HepG2 (cell line): ENCODE results near the gene ADGRL3. TPM values are rescaled to one million over a fixed set of nuclear protein-coding genes. Genes with fewer than 3 reads are reported as not detected.

ENCODE experiments used
- ATAC-seq: fragments of 200-7000 bp; cut with Tn5 transposase; 3 replicates; pipeline ENCODE4 v1.9.1; 2020; ENCODE audit warnings: mild to moderate bottlenecking, moderate library complexity
- BruUV-seq: library from RNA; stranded (reverse); fragments of 400-500 nt; replicated peaks from 2 replicates; lab custom pipeline; 2021; lab: Mats Ljungman, UMichigan
- CTCF ChIA-PET: fragments of 300-600 bp; formaldehyde crosslinking; extraction: SDS; loops from one replicate; lab custom pipeline; 2021; ENCODE audit warnings: low total read pairs, inconsistent platforms, low intra/inter-chr PET ratio; lab: Yijun Ruan, JAX
- POLR2A ChIA-PET: fragments of 350-600 bp; sonication (Branson Sonifier 250); formaldehyde crosslinking; loops from one replicate; lab custom pipeline; 2020; ENCODE audit warnings: antibody characterized with exemption, inconsistent platforms; lab: Yijun Ruan, JAX
- DNase-seq: peaks from one replicate; pipeline ENCODE4 v3.0.0-alpha.2; 2015; ENCODE audit warnings: low spot score
- FAIRE-seq: peaks from 3 replicates; lab custom pipeline; 2011; peaks lifted over from hg19 to GRCh38; lab: Jason Lieb, UNC
- H2AFZ ChIP-seq: one replicate; pipeline ENCODE4 v1.6.1; 2011; ENCODE audit warnings: low read length, inconsistent platforms
- H3K27ac ChIP-seq: fragments of 300-600 bp; 3 replicates; pipeline ENCODE4 v1.8.0; 2011; ENCODE audit warnings: mixed run types, mild to moderate bottlenecking, mixed read lengths, low read length, inconsistent platforms; ENCODE audit not compliant: insufficient read depth; ENCODE audit errors: extremely low read length
- H3K27me3 ChIP-seq, 2 experiments: fragments of 200-600 bp in 1 of 2; 2 replicates in 1 of 2; 3 replicates in 1 of 2; pipeline versions ENCODE4 v1.6.0 to v1.8.0; 2011; ENCODE audit warnings: low read length in 2 of 2, mild to moderate bottlenecking in 2 of 2, moderate library complexity in 2 of 2, inconsistent platforms in 1 of 2; ENCODE audit not compliant: insufficient read depth in 2 of 2, control insufficient read depth in 1 of 2
- H3K36me3 ChIP-seq, 2 experiments: fragments of 200-600 bp in 1 of 2; replicated peaks in 1 of 2; 2 replicates in 1 of 2; 3 replicates in 1 of 2; pipeline versions ENCODE4 v1.5.1 to v1.8.0; 2011; ENCODE audit warnings: low read length in 2 of 2, inconsistent platforms in 1 of 2; ENCODE audit not compliant: insufficient read depth in 2 of 2, control insufficient read depth in 1 of 2
- H3K4me1 ChIP-seq: 2 replicates; pipeline ENCODE4 v1.5.1; 2012; ENCODE audit warnings: low read length, inconsistent platforms; ENCODE audit not compliant: insufficient read depth
- H3K4me2 ChIP-seq: 2 replicates; pipeline ENCODE4 v1.6.0; 2011; ENCODE audit warnings: low read depth, low read length, inconsistent platforms
- H3K4me3 ChIP-seq, 3 experiments: fragments of 200-600 bp in 1 of 3; sonication (generic), shearing (Covaris generic) in 1 of 3; replicated peaks in 1 of 3; 2 replicates each; pipeline ENCODE4 v1.5.1; 2011 to 2016; ENCODE audit warnings: low read length in 3 of 3, inconsistent platforms in 2 of 3, low read depth in 2 of 3, mild to moderate bottlenecking in 2 of 3, control low read depth in 1 of 3, mixed read lengths in 1 of 3; ENCODE audit not compliant: insufficient read depth in 1 of 3
- H3K79me2 ChIP-seq: one replicate; pipeline ENCODE4 v1.6.1; 2011; ENCODE audit warnings: low read length, inconsistent platforms; ENCODE audit not compliant: insufficient read depth
- H3K9ac ChIP-seq: 2 replicates; pipeline ENCODE4 v1.6.0; 2011; ENCODE audit warnings: mild to moderate bottlenecking, low read depth, low read length, inconsistent platforms; ENCODE audit not compliant: insufficient read depth
- H3K9me3 ChIP-seq: 2 replicates; pipeline ENCODE4 v1.5.1; 2012; ENCODE audit warnings: mild to moderate bottlenecking, low read length
- H4K20me1 ChIP-seq: 2 replicates; pipeline ENCODE4 v1.6.0; 2011; ENCODE audit warnings: inconsistent platforms, mild to moderate bottlenecking, low read length, moderate library complexity; ENCODE audit not compliant: insufficient read depth
- DDIT3 ChIP-seq: sonication (generic); formaldehyde crosslinking; IDR thresholded peaks from 2 replicates; pipeline ENCODE4 v1.4.0; 2020; ENCODE audit warnings: mild to moderate bottlenecking, missing genetic modification reagents
- FOSL1 ChIP-seq: sonication (generic); formaldehyde crosslinking; IDR thresholded peaks from 2 replicates; pipeline ENCODE4 v1.9.0; 2021; ENCODE audit warnings: missing genetic modification reagents, borderline replicate concordance
- GATAD1 ChIP-seq: IDR thresholded peaks from 2 replicates; pipeline ENCODE4 v1.6.1; 2016; ENCODE audit warnings: missing genetic modification reagents, missing compliant biosample characterization
- MAX ChIP-seq: IDR thresholded peaks from 2 replicates; pipeline ENCODE4 v1.6.1; 2012; ENCODE audit warnings: inconsistent platforms
- MBD4 ChIP-seq: IDR thresholded peaks from 2 replicates; pipeline ENCODE4 v1.6.1; 2012; ENCODE audit warnings: low read length, inconsistent platforms, borderline replicate concordance
- MIER3 ChIP-seq: IDR thresholded peaks from 2 replicates; pipeline ENCODE4 v1.6.1; 2016; ENCODE audit warnings: missing compliant biosample characterization, borderline replicate concordance
- NFYC ChIP-seq: IDR thresholded peaks from 2 replicates; pipeline ENCODE4 v1.6.1; 2016; ENCODE audit warnings: missing genetic modification reagents, missing compliant biosample characterization
- SMYD3 ChIP-seq: sonication (generic); formaldehyde crosslinking; IDR thresholded peaks from 2 replicates; pipeline ENCODE4 v1.8.1; 2023; ENCODE audit warnings: mild to moderate bottlenecking, missing genetic modification reagents
- SP5 ChIP-seq: IDR thresholded peaks from 2 replicates; pipeline ENCODE4 v1.6.1; 2016; ENCODE audit warnings: low read depth, borderline replicate concordance
- SRF ChIP-seq: IDR thresholded peaks from 2 replicates; pipeline ENCODE4 v1.6.1; 2011; ENCODE audit warnings: mild to moderate bottlenecking, low read depth, low read length, moderate library complexity
- SUZ12 ChIP-seq: fragments of 150-350 bp; IDR thresholded peaks from 2 replicates; pipeline ENCODE4 v1.6.1; 2014; ENCODE audit warnings: low read depth, low read length
- XRCC5 ChIP-seq: fragments of 200-400 bp; formaldehyde crosslinking; optimal IDR thresholded peaks from 2 replicates; pipeline ENCODE3; 2017; ENCODE audit warnings: mild to moderate bottlenecking, low read length
- ZNF281 ChIP-seq: sonication (generic); formaldehyde crosslinking; IDR thresholded peaks from 2 replicates; pipeline ENCODE4 v1.4.0; 2020; ENCODE audit warnings: missing genetic modification reagents, borderline replicate concordance
- ZNF629 ChIP-seq: sonication (generic); formaldehyde crosslinking; conservative IDR thresholded peaks from 2 replicates; pipeline ENCODE4 v1.5.0; 2020; ENCODE audit warnings: missing genetic modification reagents
- ZNF710 ChIP-seq: sonication (generic); formaldehyde crosslinking; IDR thresholded peaks from 2 replicates; pipeline ENCODE4 v1.5.0; 2020; ENCODE audit warnings: mild to moderate bottlenecking, missing genetic modification reagents, borderline replicate concordance
- ZNF879 ChIP-seq: sonication (generic); formaldehyde crosslinking; IDR thresholded peaks from 2 replicates; pipeline ENCODE4 v1.8.1; 2023; ENCODE audit warnings: missing genetic modification reagents
- WGBS: methylation state at CpG from one replicate; pipeline ENCODE4 v1.1.6; 2017; ENCODE audit warnings: low lambda C conversion rate; 5-methylcytosine and 5-hydroxymethylcytosine counted together
- in situ Hi-C: cut with HindIII; loops from 2 replicates; pipeline ENCODE4 v1.10.0; 2017; ENCODE audit warnings: low pct_unique_long_range_greater_than_20kb; ENCODE audit not compliant: extremely low pct_ligation_motif_present
- intact Hi-C: fragments of 100-400 bp; cut with micrococcal nuclease; formaldehyde crosslinking; loops from one replicate; pipeline ENCODE4 v1.10.0; 2022; ENCODE audit not compliant: unreplicated experiment
- polyA plus RNA-seq, 8 experiments: library from polyadenylated mRNA; depleted of rRNA in 3 of 8; stranded (reverse) in 7 of 8; unstranded in 1 of 8; fragments of >200 nt; fragmentation: Illumina TruSeq in 4 of 8; extraction: Trizol in 4 of 8; gene quantifications; 2 replicates each; pipeline versions ENCODE4 v1.2.1 to v1.2.3, GENCODE V29; 2011 to 2016; ENCODE audit warnings: low read depth in 4 of 8, missing spikeins in 1 of 8, mixed read lengths in 1 of 8; ENCODE audit not compliant: insufficient read depth in 1 of 8
- total RNA-seq, 5 experiments: library from RNA; depleted of rRNA; stranded (reverse); fragments of >200 nt; fragmentation: Illumina TruSeq; extraction: Trizol; gene quantifications; 2 replicates each; pipeline ENCODE4 v1.2.3, GENCODE V29; 2016; ENCODE audit warnings: low read depth in 1 of 5

Gene ADGRL3
- total and polyA plus RNA-seq, 2 of the 13 experiments (the other 11 are each of a cell fraction or from before 2014, with no cell fraction given), result 0.04 to 0.05 TPM

GRCh38 chr4:61924131-61924530 is 724.0 kb downstream of the ADGRL3 start:
- CTCF ChIA-PET, result no interaction called here
- H3K9me3 ChIP-seq, result no peaks in the 10 kb centered on the region
- no TSS peak for BruUV-seq
- ATAC-seq, result no peak
- H3K4me3 ChIP-seq, result no peak overlapping the region
- no peak overlapping the region for H3K9ac ChIP-seq
- H2AFZ ChIP-seq, result no peak overlapping the region
- no peak overlapping the region for H3K4me2 ChIP-seq
- intact Hi-C loops, result no loop called here
- H3K79me2 ChIP-seq, result no peaks in the 10 kb centered on the region
- no peaks in the 10 kb centered on the region for H4K20me1 ChIP-seq
- 0 out of 5 replicates have a peak, but pooled peaks cover 0 to 3% of the 10 kb centered on the region in 2 experiments for H3K27me3 ChIP-seq
- no peak overlapping the region for H3K27ac ChIP-seq
- 4% methylated on average over 1 of the region's 1 CpG for WGBS
- H3K36me3 ChIP-seq, result no peaks in the 10 kb centered on the region
- TF ChIP-seq SUZ12 (no peak), ZNF879 (CRISPR knock-in tag) (no peak), MIER3 (CRISPR knock-in tag) (no peak), DDIT3 (no peak), FOSL1 (CRISPR knock-in tag) (no peak), ZNF710 (no peak), MAX (no peak), SRF (no peak), SP5 (CRISPR knock-in tag) (no peak), ZNF281 (no peak), NFYC (CRISPR knock-in tag) (no peak), ZNF629 (CRISPR knock-in tag) (no peak), MBD4 (no peak), SMYD3 (no peak), GATAD1 (CRISPR knock-in tag) (no peak), XRCC5 (no peak)
- TF ChIP-seq, all 625 proteins: peak for 0
- FAIRE-seq (no peak), DNase-seq (no peak)
- no peaks in the 10 kb centered on the region for H3K4me1 ChIP-seq
- POLR2A ChIA-PET, result no interaction called here
- in situ Hi-C loops, result no loop called here
